Spleen (tissue), 7 donors: ENCODE measurements around the gene COL2A1.

Source experiments
- CTCF ChIP-seq, 11 experiments: fragments of 200-600 bp in 7 of 11; fragments of 450-650 bp in 4 of 11; sonication (generic) in 4 of 11; IDR thresholded peaks in 8 of 11; conservative IDR thresholded peaks in 3 of 11; 1 replicate in 7 of 11; 2 replicates in 4 of 11; pipeline versions ENCODE4 v1.4.0 to v1.8.0; 2016 to 2021; ENCODE audit warnings: antibody characterized with exemption in 11 of 11, inconsistent platforms in 4 of 11, mild to moderate bottlenecking in 1 of 11
- POLR2A ChIP-seq, 3 donors: fragments of 450-650 bp; IDR thresholded peaks; one replicate each; pipeline ENCODE4 v1.5.1; 2017; ENCODE audit warnings: antibody characterized with exemption in 3 of 3, mild to moderate bottlenecking in 1 of 3
- POLR2AphosphoS5 ChIP-seq, 3 donors: sonication (generic); formaldehyde crosslinking; IDR thresholded peaks; one replicate each; pipeline ENCODE4 v1.5.1; 2017; ENCODE audit warnings: antibody characterized with exemption in 3 of 3
- donor health status: DM: no; HTN: no; CAD: no; lungs with moderate emphysema.
- donor health status: DM: no; HTN: no; CAD: no.
- donor health status: DM: no; HTN: no; CAD: no.

- TF ChIP-seq CTCF (IDR thresholded peaks at IDR 0.05 in 8 of 11, conservative IDR thresholded peaks at IDR 0.05 in 3 of 11): no peak
- no peak for TF ChIP-seq POLR2A (IDR thresholded peaks at IDR 0.05)
- no peak for TF ChIP-seq POLR2AphosphoS5 (IDR thresholded peaks at IDR 0.05)
These were observed 18.0 kb downstream of the COL2A1 start for GRCh38 chr12:47986291-47986660.
